GM12878 (cell line): Measurements from ENCODE around the gene SLC22A23.

Source experiments
- EP300 ChIP-seq, 2 experiments: fragments of 150-350 bp in 1 of 2; IDR thresholded peaks; 2 replicates each; pipeline ENCODE4 v1.6.1; 2011 to 2012; ENCODE audit warnings: low read depth in 2 of 2, low read length in 2 of 2, borderline replicate concordance in 1 of 2, improper control_type of control experiment in 1 of 2, inconsistent platforms in 1 of 2; ENCODE audit not compliant: control insufficient read depth in 1 of 2
- TF ChIP-seq, protein P1 (sequence below), 3 experiments: IDR thresholded peaks in 2 of 3; conservative IDR thresholded peaks in 1 of 3; 2 replicates each; pipeline ENCODE4 v1.5.1; 2011; ENCODE audit warnings: low read depth in 3 of 3, low read length in 3 of 3, mild to moderate bottlenecking in 3 of 3, control low read depth in 2 of 3, moderate library complexity in 2 of 3, inconsistent platforms in 1 of 3, mixed read lengths in 1 of 3; ENCODE audit not compliant: control insufficient read depth in 2 of 3, insufficient read depth in 1 of 3; ENCODE audit errors: extremely low read depth in 1 of 3

DNA sequence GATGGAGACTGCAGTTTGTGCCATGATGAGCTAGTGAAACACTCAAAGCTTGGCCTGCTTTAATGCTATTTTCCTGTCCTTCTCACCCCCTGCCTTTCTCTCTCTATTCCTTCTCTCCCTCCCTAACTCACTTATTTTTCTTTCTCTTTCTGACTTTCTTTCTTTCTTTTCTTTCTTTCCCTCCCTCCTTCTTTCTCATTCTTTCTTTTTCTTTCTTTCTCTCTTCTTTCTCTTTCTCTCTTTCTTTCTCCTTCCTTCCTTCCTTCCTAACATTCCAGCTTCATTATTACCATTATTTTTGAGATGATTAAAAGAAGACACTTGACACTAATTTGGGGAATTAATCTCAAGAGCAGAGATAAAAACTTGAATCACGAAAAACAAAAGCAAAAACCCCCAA, 39.5 kb upstream of the SLC22A23 start:
- TF ChIP-seq, protein P1, sequence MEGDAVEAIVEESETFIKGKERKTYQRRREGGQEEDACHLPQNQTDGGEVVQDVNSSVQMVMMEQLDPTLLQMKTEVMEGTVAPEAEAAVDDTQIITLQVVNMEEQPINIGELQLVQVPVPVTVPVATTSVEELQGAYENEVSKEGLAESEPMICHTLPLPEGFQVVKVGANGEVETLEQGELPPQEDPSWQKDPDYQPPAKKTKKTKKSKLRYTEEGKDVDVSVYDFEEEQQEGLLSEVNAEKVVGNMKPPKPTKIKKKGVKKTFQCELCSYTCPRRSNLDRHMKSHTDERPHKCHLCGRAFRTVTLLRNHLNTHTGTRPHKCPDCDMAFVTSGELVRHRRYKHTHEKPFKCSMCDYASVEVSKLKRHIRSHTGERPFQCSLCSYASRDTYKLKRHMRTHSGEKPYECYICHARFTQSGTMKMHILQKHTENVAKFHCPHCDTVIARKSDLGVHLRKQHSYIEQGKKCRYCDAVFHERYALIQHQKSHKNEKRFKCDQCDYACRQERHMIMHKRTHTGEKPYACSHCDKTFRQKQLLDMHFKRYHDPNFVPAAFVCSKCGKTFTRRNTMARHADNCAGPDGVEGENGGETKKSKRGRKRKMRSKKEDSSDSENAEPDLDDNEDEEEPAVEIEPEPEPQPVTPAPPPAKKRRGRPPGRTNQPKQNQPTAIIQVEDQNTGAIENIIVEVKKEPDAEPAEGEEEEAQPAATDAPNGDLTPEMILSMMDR (IDR thresholded peaks at IDR 0.05 in 2 of 3, conservative IDR thresholded peaks at IDR 0.05 in 1 of 3; ENCODE audit: control insufficient read depth in 2 of 3, extremely low read depth in 1 of 3, insufficient read depth in 1 of 3, low read depth in 3 of 3, low read length in 3 of 3) = no peak
- no peak for TF ChIP-seq EP300 (IDR thresholded peaks at IDR 0.05; ENCODE audit: borderline replicate concordance in 1 of 2, control insufficient read depth in 1 of 2, low read depth in 2 of 2, low read length in 2 of 2)
